H1 (cell line): ENCODE measurements around the gene RNU2-1. TPM values are rescaled to one million over a fixed set of nuclear protein-coding genes. Genes with fewer than 3 reads are reported as not detected.

Experiments used
- BCL11A ChIP-seq, 2 experiments: IDR thresholded peaks; one replicate each; pipeline ENCODE4 v1.6.1; 2011; ENCODE audit warnings: low read depth in 2 of 2, low read length in 2 of 2, mild to moderate bottlenecking in 2 of 2
- CHD1 ChIP-seq: IDR thresholded peaks from 2 replicates; pipeline ENCODE4 v1.6.1; 2012; ENCODE audit warnings: low read depth, low read length, improper control_type of control experiment
- EP300 ChIP-seq, 2 experiments: IDR thresholded peaks; 1 replicate in 1 of 2; 2 replicates in 1 of 2; pipeline ENCODE4 v1.6.1; 2011 to 2012; ENCODE audit warnings: low read depth in 2 of 2, low read length in 2 of 2, mild to moderate bottlenecking in 2 of 2, borderline replicate concordance in 1 of 2, inconsistent platforms in 1 of 2, moderate library complexity in 1 of 2
- HDAC2 ChIP-seq, 2 experiments: fragments of 300-600 bp in 1 of 2; sonication (generic) in 1 of 2; IDR thresholded peaks; 2 replicates each; pipeline ENCODE4 v1.6.1; 2011 to 2012; ENCODE audit warnings: low read depth in 2 of 2, low read length in 2 of 2, mild to moderate bottlenecking in 2 of 2, moderate library complexity in 2 of 2, borderline replicate concordance in 1 of 2, inconsistent platforms in 1 of 2
- POU5F1 ChIP-seq: IDR thresholded peaks from 2 replicates; pipeline ENCODE4 v1.6.1; 2011; ENCODE audit warnings: low read depth, mild to moderate bottlenecking, low read length, moderate library complexity
- RBBP5 ChIP-seq: IDR thresholded peaks from 2 replicates; pipeline ENCODE4 v1.7.1; 2012; ENCODE audit warnings: low read depth, mild to moderate bottlenecking, inconsistent platforms, low read length, moderate library complexity, borderline replicate concordance
- TAF7 ChIP-seq: optimal IDR thresholded peaks from 2 replicates; pipeline ENCODE3; 2011; ENCODE audit warnings: low read depth, mild to moderate bottlenecking, inconsistent platforms, low read length, moderate library complexity, borderline replicate concordance
- polyA plus RNA-seq, 7 experiments: library from polyadenylated mRNA; depleted of rRNA in 3 of 7; stranded (reverse) in 5 of 7; unstranded in 2 of 7; fragments of >200 nt in 5 of 7; fragments of 200-250 nt in 2 of 7; gene quantifications; 1 replicate in 5 of 7; 2 replicates in 1 of 7; 4 replicates in 1 of 7; pipeline versions ENCODE4 v1.2.1 to v1.2.3, GENCODE V29; 2011 to 2013; ENCODE audit warnings: missing spikeins in 2 of 7, mixed read lengths in 2 of 7
- total RNA-seq: library from RNA; stranded (reverse); fragmentation: NEBNext Ultra II Directional; extraction: Animal tissue kit (Norgen Biotek cat#: 25700); gene quantifications from 2 replicates; pipeline ENCODE4 v1.2.1, GENCODE V29; 2021
- TF ChIP-seq, protein P1 (sequence below): fragments of 300-600 bp; sonication (generic); IDR thresholded peaks from 2 replicates; pipeline ENCODE4 v1.7.1; 2012; ENCODE audit warnings: low read length, moderate library complexity, mild to moderate bottlenecking, inconsistent platforms; ENCODE audit not compliant: insufficient replicate concordance

The RNU2-1 gene
- total and polyA plus RNA-seq, 2 of the 8 experiments (the other 6 are each of a cell fraction or from before 2014, with no cell fraction given), result 2,508 TPM; not detected in 1

DNA sequence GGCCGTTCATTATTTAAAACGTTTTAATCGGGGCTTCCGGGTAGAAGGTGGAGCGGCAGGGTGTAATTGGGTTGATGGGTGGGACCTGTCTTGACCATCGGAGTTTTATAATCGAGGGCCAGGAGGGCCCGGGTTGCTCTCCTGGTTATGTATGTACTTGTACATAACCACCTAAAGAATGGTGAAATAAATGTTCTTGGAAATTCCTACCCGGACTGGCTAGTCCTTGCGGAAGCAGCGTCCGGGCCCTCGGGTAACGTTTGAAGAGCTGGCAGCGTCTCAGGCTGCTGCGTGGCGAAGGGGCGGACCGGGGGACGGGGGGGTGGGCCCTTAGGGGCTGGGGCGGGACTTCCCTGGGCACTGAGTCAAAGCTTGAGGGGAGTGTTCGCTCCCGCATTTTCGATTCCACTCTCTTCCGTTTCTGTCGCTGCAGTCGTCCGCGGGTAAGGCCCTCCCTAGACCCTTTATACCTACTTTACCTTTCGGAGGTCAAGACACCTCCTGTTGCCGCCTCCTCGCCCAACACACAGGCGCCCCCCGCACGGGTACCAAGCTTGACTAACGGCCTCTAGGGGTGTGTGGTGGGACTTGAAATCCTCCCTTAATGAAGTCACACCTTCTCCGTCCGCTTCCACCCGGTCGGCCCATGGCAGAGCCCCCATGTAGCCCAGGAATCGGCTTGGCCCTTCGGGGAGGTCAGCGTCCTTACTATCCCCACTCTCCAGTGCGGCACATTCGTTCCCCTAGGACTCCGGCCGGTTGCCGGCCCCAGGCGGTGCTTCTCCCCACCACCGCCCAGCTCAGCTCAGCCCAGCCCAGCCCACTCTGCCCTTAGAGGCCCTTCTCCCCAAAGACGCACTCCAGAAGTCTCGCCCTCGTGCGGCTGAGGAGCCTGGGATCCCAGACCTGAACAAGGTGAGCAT, 22.0 kb downstream of the RNU2-1 start, which contains the start of gene TMEM106A (continued):
- TF ChIP-seq TAF7 (no peak), CHD1 (no peak), POU5F1 (no peak), HDAC2 (IDR thresholded peaks at IDR 0.05; ENCODE audit: borderline replicate concordance in 1 of 2, low read depth in 2 of 2, low read length in 2 of 2) (peak in 1 of 2 experiments; percentile 61; a peak in 1 of 4 replicates), BCL11A (IDR thresholded peaks at IDR 0.05; ENCODE audit: low read depth in 2 of 2, low read length in 2 of 2) (no peak), EP300 (IDR thresholded peaks at IDR 0.05; ENCODE audit: borderline replicate concordance in 1 of 2, low read depth in 2 of 2, low read length in 2 of 2) (no peak), RBBP5 (peak; percentile 70; the same call in 1 of the 2 replicates)
- TF ChIP-seq, protein P1, sequence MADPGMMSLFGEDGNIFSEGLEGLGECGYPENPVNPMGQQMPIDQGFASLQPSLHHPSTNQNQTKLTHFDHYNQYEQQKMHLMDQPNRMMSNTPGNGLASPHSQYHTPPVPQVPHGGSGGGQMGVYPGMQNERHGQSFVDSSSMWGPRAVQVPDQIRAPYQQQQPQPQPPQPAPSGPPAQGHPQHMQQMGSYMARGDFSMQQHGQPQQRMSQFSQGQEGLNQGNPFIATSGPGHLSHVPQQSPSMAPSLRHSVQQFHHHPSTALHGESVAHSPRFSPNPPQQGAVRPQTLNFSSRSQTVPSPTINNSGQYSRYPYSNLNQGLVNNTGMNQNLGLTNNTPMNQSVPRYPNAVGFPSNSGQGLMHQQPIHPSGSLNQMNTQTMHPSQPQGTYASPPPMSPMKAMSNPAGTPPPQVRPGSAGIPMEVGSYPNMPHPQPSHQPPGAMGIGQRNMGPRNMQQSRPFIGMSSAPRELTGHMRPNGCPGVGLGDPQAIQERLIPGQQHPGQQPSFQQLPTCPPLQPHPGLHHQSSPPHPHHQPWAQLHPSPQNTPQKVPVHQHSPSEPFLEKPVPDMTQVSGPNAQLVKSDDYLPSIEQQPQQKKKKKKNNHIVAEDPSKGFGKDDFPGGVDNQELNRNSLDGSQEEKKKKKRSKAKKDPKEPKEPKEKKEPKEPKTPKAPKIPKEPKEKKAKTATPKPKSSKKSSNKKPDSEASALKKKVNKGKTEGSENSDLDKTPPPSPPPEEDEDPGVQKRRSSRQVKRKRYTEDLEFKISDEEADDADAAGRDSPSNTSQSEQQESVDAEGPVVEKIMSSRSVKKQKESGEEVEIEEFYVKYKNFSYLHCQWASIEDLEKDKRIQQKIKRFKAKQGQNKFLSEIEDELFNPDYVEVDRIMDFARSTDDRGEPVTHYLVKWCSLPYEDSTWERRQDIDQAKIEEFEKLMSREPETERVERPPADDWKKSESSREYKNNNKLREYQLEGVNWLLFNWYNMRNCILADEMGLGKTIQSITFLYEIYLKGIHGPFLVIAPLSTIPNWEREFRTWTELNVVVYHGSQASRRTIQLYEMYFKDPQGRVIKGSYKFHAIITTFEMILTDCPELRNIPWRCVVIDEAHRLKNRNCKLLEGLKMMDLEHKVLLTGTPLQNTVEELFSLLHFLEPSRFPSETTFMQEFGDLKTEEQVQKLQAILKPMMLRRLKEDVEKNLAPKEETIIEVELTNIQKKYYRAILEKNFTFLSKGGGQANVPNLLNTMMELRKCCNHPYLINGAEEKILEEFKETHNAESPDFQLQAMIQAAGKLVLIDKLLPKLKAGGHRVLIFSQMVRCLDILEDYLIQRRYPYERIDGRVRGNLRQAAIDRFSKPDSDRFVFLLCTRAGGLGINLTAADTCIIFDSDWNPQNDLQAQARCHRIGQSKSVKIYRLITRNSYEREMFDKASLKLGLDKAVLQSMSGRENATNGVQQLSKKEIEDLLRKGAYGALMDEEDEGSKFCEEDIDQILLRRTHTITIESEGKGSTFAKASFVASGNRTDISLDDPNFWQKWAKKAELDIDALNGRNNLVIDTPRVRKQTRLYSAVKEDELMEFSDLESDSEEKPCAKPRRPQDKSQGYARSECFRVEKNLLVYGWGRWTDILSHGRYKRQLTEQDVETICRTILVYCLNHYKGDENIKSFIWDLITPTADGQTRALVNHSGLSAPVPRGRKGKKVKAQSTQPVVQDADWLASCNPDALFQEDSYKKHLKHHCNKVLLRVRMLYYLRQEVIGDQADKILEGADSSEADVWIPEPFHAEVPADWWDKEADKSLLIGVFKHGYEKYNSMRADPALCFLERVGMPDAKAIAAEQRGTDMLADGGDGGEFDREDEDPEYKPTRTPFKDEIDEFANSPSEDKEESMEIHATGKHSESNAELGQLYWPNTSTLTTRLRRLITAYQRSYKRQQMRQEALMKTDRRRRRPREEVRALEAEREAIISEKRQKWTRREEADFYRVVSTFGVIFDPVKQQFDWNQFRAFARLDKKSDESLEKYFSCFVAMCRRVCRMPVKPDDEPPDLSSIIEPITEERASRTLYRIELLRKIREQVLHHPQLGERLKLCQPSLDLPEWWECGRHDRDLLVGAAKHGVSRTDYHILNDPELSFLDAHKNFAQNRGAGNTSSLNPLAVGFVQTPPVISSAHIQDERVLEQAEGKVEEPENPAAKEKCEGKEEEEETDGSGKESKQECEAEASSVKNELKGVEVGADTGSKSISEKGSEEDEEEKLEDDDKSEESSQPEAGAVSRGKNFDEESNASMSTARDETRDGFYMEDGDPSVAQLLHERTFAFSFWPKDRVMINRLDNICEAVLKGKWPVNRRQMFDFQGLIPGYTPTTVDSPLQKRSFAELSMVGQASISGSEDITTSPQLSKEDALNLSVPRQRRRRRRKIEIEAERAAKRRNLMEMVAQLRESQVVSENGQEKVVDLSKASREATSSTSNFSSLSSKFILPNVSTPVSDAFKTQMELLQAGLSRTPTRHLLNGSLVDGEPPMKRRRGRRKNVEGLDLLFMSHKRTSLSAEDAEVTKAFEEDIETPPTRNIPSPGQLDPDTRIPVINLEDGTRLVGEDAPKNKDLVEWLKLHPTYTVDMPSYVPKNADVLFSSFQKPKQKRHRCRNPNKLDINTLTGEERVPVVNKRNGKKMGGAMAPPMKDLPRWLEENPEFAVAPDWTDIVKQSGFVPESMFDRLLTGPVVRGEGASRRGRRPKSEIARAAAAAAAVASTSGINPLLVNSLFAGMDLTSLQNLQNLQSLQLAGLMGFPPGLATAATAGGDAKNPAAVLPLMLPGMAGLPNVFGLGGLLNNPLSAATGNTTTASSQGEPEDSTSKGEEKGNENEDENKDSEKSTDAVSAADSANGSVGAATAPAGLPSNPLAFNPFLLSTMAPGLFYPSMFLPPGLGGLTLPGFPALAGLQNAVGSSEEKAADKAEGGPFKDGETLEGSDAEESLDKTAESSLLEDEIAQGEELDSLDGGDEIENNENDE, result no peak
